HG02759 (cell line): ENCODE data around the gene CDK14.

Experiments used
- ATAC-seq: cut with Tn5 transposase; IDR thresholded peaks from one replicate; pipeline ENCODE4 v1.9.1; 2021; ENCODE audit warnings: mild to moderate bottlenecking, moderate library complexity; ENCODE audit not compliant: unreplicated experiment

Gene CDK14

GRCh38 chr7:91034459-91035368 is 438.6 kb downstream of the CDK14 start:
- peak; percentile 58 for ATAC-seq

GRCh38 chr7:91039033-91039432 is 442.9 kb downstream of the CDK14 start:
- ATAC-seq = no peak

- ATAC-seq = no peak
Measured at GRCh38 chr7:91041141-91041540, 445.0 kb downstream of the CDK14 start.

GRCh38 chr7:91041901-91042484 is 445.9 kb downstream of the CDK14 start:
- ATAC-seq = no peak

- no peak for ATAC-seq
Measured at GRCh38 chr7:91043186-91043585, 447.1 kb downstream of the CDK14 start.

GRCh38 chr7:91043924-91044645 is 448.0 kb downstream of the CDK14 start:
- no peak for ATAC-seq

GRCh38 chr7:91045606-91046005 is 449.5 kb downstream of the CDK14 start:
- no peak for ATAC-seq

GRCh38 chr7:91046322-91047089 is 450.4 kb downstream of the CDK14 start:
- ATAC-seq = no peak

GRCh38 chr7:91047636-91048035 is 451.5 kb downstream of the CDK14 start:
- ATAC-seq = no peak

- ATAC-seq = peak; percentile 86
Measured at GRCh38 chr7:91050677-91051076, 454.6 kb downstream of the CDK14 start.

GRCh38 chr7:91051966-91052365 is 455.8 kb downstream of the CDK14 start:
- no peak for ATAC-seq

GRCh38 chr7:91054374-91054773 is 458.3 kb downstream of the CDK14 start:
- ATAC-seq = no peak

GRCh38 chr7:91055219-91055618 is 459.1 kb downstream of the CDK14 start:
- ATAC-seq = no peak

GRCh38 chr7:91062713-91063112 is 466.6 kb downstream of the CDK14 start:
- no peak for ATAC-seq

- no peak for ATAC-seq
Measured at GRCh38 chr7:91064052-91064451, 467.9 kb downstream of the CDK14 start.

- ATAC-seq = no peak
Measured at GRCh38 chr7:91064938-91065337, 468.8 kb downstream of the CDK14 start.

GRCh38 chr7:91066627-91067026 is 470.5 kb downstream of the CDK14 start:
- no peak for ATAC-seq

- ATAC-seq = no peak
Measured at GRCh38 chr7:91067242-91067641, 471.1 kb downstream of the CDK14 start.

GRCh38 chr7:91068136-91068795 is 472.1 kb downstream of the CDK14 start:
- no peak for ATAC-seq

GRCh38 chr7:91069146-91069545 is 473.0 kb downstream of the CDK14 start:
- ATAC-seq = no peak
